ENCODE data around the gene PPP2R5C.

DNA sequence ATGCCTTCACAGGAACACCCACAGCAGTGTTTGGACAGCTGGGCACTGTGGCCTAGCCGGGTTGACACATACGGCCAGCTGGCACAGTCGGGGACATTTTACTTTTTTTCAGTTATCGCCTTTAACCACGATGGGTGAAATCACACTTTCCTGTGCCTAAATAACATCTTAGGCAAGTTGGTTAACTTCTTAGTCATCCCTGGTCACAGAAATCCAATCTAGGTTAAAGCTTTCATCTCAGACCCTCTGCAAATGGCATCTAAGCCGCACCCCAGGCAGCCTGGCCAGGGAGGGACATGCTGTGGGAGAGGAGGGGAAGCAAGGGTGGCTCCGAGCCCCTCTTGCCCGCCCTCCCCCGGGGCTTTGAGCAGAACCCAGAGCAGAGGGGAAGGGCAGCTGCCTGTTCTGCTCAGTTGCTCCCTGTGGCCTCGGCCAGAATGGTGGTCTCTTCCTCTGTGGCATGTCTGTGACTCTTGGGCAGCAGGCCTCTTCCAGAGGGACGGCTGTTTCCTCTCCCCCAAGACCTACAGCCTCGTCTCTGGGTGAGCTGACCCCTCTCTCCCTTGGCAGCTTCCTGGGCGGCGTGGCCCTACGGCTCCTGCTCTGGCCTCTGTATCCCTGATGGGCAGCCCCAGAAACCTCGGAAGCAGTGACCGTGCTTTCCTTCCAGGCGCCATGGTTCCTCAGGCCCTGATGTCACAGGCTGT is 117.5 kb downstream of the PPP2R5C start:
- TF ChIP-seq, protein P1, sequence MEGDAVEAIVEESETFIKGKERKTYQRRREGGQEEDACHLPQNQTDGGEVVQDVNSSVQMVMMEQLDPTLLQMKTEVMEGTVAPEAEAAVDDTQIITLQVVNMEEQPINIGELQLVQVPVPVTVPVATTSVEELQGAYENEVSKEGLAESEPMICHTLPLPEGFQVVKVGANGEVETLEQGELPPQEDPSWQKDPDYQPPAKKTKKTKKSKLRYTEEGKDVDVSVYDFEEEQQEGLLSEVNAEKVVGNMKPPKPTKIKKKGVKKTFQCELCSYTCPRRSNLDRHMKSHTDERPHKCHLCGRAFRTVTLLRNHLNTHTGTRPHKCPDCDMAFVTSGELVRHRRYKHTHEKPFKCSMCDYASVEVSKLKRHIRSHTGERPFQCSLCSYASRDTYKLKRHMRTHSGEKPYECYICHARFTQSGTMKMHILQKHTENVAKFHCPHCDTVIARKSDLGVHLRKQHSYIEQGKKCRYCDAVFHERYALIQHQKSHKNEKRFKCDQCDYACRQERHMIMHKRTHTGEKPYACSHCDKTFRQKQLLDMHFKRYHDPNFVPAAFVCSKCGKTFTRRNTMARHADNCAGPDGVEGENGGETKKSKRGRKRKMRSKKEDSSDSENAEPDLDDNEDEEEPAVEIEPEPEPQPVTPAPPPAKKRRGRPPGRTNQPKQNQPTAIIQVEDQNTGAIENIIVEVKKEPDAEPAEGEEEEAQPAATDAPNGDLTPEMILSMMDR (IDR thresholded peaks at IDR 0.05) = no peak
- no peak for TF ChIP-seq POLR2A (IDR thresholded peaks at IDR 0.05)
- TF ChIP-seq EP300 (IDR thresholded peaks at IDR 0.05) = no peak

Data from tibial nerve (tissue), 4 donors.